HG02943 (cell line): ENCODE data around the gene CHST15.
"Not testable (repeated sequence)": the region's sequence is repeated elsewhere in the genome, so short reads cannot be mapped to it uniquely, and the experiment has no call there.

Source experiments
- ATAC-seq: cut with Tn5 transposase; IDR thresholded peaks from one replicate; pipeline ENCODE4 v1.9.1; 2021; ENCODE audit warnings: mild to moderate bottlenecking, low read depth, moderate library complexity; ENCODE audit not compliant: unreplicated experiment

The CHST15 gene

DNA sequence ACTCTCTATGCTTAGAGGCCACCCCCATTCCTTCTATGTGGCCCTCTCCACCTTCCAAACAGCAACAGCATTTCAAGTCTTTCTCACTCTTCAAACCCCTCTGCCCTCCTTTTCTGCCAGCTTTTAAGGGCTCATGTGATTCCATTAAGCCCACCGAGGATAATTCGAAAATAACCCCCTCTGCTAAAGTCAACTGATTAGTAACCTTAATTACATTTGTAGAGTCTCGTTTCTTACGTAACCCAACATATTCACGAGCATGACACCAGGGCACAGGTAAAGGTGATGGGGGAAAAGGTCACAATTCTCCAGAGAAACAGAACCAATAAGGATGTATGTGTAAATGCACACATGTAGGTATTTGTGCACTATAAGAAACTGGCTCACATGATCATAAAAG, 6.7 kb upstream of the CHST15 start:
- ATAC-seq = no peak

DNA sequence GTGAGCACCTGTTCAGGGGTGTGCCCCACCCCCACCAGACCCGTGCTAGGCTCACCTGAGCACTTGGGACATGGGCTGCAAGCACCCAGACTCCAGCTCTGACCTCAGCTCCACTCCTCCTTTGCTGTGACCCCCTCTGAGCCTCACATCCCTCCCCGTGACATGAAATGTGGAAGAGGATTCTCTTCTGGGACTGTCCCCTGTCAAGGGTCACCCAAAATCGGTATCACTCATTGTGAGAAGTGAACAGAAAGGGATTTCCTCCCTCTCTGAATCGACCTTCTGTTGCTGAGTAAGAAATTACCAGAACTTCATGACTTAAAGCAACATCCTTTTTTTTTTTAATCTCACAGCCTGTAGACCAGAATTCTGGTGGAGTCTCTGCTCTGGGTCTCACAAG, 6.2 kb upstream of the CHST15 start:
- ATAC-seq = no peak

DNA sequence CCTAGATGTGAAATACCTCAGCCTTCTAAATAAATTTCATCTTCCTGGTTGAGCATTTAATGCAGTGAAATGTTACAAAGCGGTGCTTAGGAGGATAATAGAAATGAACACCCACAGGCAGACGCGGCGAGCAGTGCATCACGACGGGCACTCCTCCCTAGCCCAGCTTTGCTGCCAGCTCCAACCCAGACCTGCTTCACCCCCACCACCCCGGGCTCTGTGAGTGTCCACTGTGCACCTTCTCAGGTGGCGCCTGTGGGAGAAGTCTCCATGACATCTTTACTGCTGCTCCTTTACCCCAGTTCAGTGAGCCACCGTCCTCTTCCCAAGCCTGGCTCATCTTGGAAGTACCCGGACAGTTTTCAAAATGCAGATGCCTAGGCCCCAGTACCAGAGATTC, 5.2 kb upstream of the CHST15 start:
- ATAC-seq = no peak

DNA sequence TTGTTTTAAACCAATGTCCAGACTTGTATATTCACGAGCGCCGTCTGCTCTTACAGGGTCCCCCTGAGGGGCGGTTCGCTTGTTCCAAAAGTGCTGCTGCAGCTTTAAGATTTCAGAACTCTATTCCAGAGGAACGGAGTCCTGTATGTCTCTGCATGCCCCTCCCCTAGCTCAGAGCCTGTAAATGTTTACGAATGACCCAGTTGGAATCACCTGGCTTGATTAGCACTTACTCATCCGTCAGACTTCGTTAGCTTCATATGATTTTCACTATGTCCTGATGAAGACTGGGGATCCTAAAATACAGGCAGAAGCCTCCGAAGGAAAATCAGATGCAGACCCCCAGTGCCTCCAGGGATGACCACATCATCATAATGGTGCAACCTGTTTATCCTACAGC, 4.5 kb upstream of the CHST15 start:
- ATAC-seq = no peak

DNA sequence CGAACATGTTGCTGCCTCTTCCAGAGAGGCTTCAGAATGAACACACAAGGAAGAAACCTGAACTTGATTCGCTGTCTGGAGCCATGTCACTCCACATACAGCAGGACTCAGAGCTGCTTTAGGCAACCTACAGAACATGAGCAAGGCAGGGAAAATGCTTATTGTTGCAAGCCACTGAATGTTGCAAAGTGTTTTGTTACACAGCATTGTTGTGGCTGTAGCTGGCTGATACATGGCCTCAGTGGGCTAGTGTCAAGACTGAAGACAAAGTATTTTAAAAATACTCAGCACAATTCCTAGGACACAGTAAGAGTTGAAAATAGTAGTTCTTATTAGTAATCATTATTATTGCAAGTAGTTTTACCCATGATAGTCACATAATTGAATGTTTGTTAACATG, 3.1 kb upstream of the CHST15 start:
- no peak for ATAC-seq

DNA sequence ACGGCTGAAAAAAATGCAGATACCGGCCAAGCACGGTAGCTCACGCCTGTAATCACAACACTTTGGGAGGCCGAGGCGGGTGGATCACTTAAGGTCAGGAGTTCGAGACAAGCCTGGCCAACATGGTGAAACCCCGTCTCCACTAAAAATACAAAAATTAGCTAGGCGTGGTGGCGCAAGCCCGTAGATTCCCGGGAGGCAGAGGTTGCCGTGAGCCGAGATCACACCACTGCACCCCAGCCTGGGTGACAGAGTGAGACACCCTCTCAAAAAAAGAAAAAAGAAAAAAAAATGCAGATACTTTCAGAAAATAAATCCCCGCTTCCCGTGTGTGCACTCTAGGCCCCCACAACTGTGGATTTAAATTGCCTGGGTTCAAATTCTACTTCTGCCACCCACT, 2.4 kb upstream of the CHST15 start:
- not testable (repeated sequence) for ATAC-seq

DNA sequence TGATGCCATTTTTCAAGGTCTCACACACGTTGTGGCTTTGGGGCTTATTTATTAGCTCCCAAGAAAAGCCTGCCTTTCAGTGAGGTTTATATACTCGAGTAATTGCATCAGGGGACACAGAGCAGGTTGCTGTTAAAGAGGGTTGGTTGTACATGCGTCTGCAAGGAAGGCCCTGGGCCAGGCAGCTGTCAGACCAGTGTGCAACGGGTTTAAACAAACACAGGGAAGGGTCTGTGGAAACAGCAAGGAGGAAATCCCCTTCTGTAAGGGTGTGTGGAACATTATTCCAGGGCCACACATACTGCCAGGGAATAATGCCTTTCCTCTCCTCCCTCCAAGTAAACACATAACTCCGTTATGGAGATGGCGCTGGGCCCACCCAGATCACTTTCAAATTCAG, 1.7 kb upstream of the CHST15 start:
- no peak for ATAC-seq

DNA sequence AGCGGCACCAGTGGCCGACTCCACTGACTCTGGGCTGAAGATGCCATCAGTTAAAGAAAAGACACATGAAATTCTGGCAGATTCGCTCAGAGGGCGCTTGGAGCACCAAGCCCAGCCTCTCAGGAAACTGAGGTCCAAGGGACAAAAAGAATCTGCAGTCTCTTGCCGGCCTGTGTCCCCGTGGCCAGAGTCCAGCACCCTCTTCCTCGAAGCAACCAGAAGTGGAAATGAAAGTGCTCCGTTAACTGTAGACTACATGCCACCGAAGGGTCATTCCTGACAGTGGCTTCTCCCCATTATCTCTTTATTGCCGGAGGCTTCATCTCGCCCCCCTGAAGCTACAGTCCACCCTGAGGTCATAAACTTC, 1.0 kb upstream of the CHST15 start:
- no peak for ATAC-seq

DNA sequence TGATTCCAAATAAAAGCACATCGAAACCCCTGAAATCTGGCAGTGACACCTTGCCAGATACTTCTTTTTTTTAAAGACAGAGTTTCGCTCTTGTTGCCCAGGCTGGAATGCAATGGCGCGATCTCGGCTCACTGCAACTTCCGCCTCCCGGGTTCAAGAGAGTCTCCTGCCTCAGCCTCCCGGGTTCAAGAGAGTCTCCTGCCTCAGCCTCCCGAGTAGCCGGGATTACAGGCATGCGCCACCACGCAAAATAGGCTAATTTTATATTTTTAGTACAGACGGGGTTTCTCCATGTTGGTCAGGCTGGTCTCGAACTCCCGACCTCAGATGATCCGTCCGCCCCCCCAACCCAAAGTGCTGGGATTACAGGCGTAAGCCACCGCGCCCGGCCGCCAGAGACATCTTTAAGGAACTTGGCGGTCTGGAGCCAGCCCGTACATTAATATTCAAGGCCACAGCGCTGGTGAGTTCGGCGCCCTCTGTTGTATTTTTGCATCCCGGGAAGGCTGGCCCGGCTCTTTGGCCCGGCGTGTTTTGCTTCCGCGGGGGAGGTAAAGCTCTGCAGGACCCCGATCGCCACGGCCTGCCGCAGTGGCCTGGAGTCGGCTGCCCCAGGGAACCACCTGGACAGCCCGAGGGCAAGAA, 498 bp upstream of the CHST15 start:
- not testable (repeated sequence) for ATAC-seq

DNA sequence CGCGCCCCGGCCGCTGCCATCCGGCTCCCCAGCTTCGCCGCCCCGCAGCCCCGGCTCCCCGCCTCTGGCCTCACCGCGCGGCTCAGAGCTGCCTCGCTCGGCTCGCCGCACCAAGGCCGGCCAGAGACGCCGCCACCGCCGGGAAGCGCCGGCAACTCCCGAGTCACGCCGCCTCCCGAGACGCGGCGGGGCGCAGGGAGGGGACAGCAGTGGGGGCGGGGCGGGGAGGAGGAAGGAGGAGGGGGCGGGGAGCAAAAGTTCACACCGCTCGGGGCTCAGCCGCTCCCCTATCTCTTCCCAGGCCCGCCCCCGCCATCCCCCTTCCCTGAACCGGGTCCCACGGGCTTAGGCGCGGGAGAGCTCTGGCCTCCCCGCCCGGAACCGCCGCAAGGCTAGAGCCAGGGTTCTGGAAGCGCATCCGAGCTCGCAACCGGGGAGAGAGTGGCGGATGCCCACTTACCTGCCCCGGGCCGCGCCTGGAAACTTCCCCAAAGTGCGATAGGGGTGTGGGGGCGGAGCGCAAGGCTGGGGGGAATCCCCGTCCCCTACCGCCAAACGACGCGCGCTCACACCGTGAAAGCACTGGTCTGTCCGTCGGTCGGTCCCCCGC, 1.0 kb downstream of the CHST15 start:
- no peak for ATAC-seq

DNA sequence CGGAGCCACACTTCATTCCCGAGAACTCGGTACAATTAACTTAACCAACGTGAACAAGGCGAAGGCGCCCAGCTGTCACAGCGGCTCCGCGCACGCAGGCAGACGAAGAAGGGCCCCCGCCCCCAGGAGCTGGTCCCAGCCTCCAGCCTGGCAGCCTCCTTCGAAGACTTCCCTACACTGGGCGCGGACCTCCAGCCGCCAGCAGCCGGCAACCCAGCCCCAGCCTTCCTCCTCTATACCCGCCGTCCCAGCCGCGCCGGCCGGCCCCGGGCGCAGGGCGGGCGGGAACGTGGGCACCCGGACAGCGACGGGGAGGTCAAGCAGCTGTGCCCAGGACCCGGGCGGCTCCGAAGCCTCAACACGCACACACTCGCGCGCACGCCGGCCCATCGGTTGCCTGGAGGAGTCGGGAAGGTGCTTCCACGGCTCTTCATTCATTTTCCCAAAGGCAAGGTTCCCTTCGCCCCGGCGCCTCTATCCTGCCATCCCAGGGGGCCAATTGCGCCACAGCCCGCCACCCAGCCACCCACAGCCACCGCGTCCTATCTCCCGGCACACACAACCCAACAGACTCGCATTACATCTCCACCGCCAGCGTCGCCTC, 1.6 kb downstream of the CHST15 start:
- ATAC-seq = no peak

DNA sequence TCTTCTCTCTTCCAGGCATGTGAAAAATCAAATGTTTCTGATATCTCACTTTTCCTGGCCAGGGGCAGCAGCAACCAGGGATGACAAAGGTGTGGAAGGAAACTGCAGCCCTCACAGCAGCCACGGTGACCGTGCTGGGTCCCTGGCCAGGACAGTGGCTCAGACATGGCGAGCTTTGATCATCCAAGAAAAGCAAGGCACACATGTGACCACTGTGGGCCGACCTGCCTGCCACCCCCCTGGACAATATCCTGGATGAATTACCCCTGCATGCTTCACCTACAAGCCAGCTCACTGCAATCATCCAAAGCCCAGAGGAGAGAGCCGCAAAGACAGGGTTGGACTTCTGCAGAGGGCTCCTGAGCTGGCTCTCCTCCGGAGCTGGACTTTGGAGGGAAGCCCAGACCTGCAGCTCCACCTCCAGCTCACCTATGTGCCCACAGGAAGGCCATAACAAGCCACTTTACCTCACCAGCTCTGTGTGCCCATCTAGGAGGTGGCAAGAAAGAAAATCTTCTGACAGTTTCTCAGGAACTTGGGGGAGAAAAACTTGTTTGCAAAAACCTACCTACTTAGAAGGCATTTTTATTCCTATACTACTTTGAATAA, 2.7 kb downstream of the CHST15 start:
- no peak for ATAC-seq

DNA sequence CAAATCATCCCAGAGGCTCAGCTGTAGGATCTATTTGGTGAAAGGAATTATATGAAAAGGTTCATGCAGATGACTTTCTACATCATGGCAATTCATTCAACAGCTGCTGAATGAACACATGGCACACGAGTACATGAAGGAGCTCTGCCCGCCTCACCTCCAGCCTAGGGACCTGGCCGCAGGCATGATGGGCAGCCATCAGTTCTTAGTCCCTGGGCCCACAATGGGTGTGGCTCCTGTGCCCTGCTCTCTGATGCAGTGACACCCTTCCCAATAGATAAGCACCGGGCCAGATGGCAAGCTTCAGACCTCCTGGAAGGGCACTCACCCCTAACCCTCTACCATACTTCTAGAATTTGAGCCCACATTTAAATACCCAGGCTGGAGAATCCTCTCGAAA, 3.5 kb downstream of the CHST15 start:
- ATAC-seq = no peak

DNA sequence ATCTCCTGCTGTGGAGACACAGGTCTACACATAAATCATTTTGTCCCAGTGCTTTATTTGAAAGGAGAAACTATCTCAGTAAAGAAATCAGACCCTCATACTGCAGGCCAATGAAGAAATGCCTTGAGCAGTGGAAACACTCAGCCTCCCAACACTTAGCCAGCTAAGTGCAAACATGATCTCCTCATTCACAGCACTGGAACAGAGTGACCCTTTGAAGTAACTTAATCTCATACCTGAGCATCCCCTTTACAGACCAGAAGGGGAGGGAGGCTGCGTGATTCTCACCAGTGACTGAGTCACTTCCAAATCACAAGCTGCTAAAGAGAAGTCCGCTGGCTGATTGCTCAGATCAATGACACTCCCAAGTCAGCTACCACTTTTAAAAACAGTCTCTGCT, 4.5 kb downstream of the CHST15 start:
- ATAC-seq = no peak

DNA sequence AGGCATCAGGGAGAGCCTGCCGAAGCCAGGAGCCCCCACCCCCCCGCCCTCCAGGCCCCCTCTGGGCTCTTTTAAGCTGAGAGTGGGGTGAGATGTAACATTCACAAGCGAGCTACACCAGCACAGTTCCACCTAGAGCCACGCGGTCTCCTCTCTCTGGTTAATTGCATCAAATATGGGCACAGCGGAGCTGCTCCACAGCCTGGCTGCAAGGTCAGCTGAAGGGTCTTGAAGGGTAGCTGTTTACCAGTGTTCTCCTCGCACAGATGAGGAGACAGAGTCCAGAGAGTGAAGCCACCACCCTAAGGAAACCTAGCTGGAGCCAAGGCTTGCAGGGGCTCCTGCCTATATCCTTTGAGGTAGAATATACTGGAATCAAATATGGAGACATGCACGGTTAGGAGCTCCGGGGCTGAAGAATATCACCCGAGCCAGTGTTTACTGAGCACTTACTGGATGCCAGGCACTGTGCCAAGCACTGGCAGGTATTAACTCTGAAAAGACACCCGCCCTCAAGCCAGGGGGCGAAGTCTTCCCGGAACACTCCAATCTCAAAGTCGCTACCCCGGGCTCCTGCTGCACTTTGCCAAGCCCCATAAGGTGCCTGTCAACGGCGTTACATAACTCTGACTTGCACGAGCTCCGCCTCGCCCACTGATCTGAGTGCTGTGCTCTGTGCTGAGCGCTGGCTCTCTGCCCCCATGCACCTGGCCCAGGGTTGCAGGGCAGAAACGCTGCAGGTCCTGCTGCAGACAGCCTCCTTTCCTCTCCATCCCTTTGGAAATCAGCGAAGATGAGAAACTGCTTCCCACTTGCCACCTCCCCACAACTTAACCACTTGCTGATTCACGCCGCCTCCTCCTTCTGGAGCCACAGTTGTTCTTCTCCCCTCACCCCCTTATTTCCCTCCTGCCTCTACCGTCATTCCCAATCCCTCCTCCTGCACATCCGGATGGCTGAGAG, 5.4 kb downstream of the CHST15 start:
- no peak for ATAC-seq

DNA sequence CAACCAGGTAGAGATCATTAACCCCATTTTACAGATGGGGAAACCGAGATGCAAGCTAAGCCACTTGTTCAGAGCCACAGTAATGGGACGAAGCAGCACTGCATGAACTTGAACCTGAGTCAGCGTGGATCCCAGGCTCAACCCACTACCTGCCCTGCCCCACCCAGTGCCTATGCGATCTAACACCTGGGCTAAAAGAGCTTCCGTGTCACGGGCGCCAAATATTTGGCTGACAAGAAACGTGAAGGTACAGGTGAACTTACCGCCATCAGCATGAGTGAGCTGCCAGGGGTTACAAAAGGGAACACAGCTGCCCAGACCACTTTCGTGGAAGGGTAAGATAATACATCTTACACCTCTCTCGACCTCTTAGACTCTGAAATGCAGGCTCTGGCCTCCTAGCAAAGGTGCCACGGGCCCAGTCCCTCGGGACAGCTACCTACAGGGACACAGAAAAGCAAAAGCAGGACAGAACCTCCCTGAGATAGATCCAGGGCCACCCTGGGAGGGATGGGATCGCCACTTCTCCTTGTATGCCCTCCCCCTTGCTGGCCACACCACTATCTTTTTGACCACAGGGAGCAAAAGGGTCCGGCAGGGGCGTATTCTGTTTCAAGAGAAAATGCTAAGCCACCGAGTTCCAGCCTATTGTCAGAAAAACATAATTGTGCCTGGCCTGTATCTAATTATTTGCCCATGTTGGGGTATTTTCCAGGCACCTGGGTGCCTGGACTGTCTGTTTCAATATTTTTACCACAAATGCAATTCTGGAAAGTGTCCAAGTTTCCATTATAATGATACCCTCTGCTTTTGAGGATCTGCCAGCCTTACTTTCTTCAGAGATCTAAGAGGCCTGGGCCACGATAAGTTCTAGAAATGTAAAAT, 6.4 kb downstream of the CHST15 start:
- no peak for ATAC-seq

DNA sequence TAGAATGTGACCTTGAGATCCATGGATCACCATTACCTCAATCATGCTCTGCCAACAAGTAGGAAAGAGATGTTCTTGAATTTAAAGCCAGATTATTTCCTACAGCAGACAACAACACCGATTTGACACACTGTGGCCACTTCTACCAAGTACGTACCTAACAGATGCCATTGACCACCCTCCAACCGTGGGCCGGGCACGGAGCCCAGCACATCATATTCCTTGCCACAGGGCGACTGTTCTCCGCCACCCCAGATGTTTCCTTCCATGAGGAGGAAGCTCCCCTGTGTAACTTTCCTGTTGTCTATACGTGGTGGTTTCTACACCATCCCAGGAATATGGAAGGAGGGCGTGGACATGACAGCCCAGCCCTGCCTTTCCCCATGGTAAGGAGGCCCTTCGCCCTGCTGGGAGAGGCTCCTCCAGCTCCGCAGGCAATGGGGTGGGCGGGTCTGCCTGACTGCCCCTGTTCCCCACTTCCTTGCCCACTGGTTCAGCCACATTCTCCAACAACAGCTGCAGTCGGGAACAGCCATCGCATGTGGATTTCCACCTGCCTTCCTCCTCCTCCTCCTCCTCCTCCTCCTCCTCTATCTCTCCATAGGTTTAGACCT, 7.2 kb downstream of the CHST15 start:
- ATAC-seq = no peak

DNA sequence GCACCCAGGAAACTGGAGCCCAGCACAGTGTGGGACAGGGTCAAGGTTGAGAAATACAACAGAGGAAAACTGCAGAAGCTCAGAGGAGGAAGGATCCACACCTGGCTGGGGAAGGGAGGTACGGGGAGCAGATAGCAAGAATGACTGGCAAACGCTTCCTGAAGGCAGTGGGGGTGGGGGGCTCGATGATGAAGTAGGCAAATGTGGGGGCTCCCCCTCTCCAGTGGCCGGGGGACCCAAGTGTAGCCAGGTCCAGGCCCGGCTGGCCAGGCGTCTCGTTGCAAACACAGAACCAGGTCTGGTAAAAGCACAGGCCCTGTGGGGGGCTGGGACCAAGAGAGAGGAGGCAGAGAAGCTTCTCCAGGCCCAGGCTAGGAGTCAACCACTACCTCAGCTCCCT, 7.7 kb downstream of the CHST15 start:
- no peak for ATAC-seq

DNA sequence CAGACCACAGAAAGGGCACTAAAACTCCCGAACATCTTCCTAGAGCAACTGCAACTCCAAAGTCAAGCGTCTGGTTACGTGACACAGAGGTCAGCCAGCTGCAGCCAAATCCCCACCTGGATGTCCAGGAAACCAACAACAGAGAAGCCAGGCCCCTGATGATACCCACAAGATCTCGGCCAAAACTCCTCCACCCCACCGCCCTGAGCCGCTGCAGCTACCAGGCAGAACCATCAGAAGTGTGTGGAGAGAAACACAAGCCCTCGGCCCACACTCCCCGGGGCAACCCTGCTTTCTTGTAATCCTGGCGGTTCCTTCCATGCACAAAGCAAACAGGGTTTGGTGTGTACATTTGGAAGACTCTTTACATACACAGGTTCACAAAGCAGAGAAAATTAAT, 8.7 kb downstream of the CHST15 start:
- no peak for ATAC-seq
